H1 (cell line): ENCODE measurements around the gene CCL15. TPM values are rescaled to one million over a fixed set of nuclear protein-coding genes. Genes with fewer than 3 reads are reported as not detected.

ENCODE experiments used
- CTCF ChIA-PET: fragments of 300-600 bp; sonication (Branson Sonifier 250); formaldehyde crosslinking; loops from one replicate; lab custom pipeline; 2021; ENCODE audit not compliant: partially characterized antibody; lab: Charles Lee
- POLR2A ChIA-PET: fragments of 300-600 bp; sonication (Branson Sonifier 250); formaldehyde crosslinking; loops from one replicate; lab custom pipeline; 2021; ENCODE audit warnings: inconsistent platforms; ENCODE audit not compliant: partially characterized antibody; lab: Charles Lee
- DNase-seq, 2 experiments: peaks; one replicate each; pipeline versions ENCODE4 v3.0.0 to v3.0.0-alpha.2; 2010 to 2022; ENCODE audit warnings: low spot score in 2 of 2, low read depth in 1 of 2, mixed read lengths in 1 of 2
- FAIRE-seq: peaks from 2 replicates; lab custom pipeline; 2011; peaks lifted over from hg19 to GRCh38; lab: Jason Lieb, UNC
- H2AFZ ChIP-seq: 2 replicates; pipeline ENCODE4 v1.8.1; 2012; ENCODE audit warnings: low read length, inconsistent platforms
- H2AK5ac ChIP-seq: 2 replicates; pipeline ENCODE4 v1.6.1; 2013; ENCODE audit warnings: low read depth, low read length
- H2BK120ac ChIP-seq: replicated peaks from 2 replicates; pipeline ENCODE3; 2013; ENCODE audit warnings: low read depth, low read length, inconsistent platforms
- H2BK12ac ChIP-seq: 2 replicates; pipeline ENCODE4 v1.6.1; 2013; ENCODE audit warnings: low read depth, low read length
- H2BK15ac ChIP-seq: 2 replicates; pipeline ENCODE4 v1.6.1; 2013; ENCODE audit warnings: low read length
- H2BK20ac ChIP-seq: 2 replicates; pipeline ENCODE4 v1.6.1; 2013; ENCODE audit warnings: low read length
- H2BK5ac ChIP-seq: 2 replicates; pipeline ENCODE4 v1.6.1; 2013; ENCODE audit warnings: low read depth, low read length
- H3K14ac ChIP-seq: 2 replicates; pipeline ENCODE4 v1.6.1; 2013; ENCODE audit warnings: inconsistent platforms; ENCODE audit not compliant: insufficient read length
- H3K18ac ChIP-seq: 2 replicates; pipeline ENCODE4 v1.6.1; 2013; ENCODE audit warnings: low read length; ENCODE audit errors: extremely low read depth
- H3K23ac ChIP-seq: 2 replicates; pipeline ENCODE4 v1.6.1; 2013; ENCODE audit warnings: inconsistent platforms; ENCODE audit not compliant: insufficient read length
- H3K23me2 ChIP-seq: 2 replicates; pipeline ENCODE4 v1.6.1; 2013; ENCODE audit warnings: low read depth, low read length
- H3K27ac ChIP-seq: 2 replicates; pipeline ENCODE4 v1.6.1; 2011; ENCODE audit warnings: low read depth, low read length, inconsistent platforms
- H3K27me3 ChIP-seq, 4 experiments: replicated peaks in 1 of 4; 1 replicate in 1 of 4; 2 replicates in 3 of 4; pipeline versions ENCODE4 v1.6.1 to v1.8.1; 2011 to 2013; ENCODE audit warnings: low read length in 3 of 4, mild to moderate bottlenecking in 3 of 4, inconsistent platforms in 2 of 4, mixed read lengths in 2 of 4, moderate library complexity in 1 of 4; ENCODE audit not compliant: control insufficient read depth in 3 of 4, insufficient read depth in 3 of 4; ENCODE audit errors: extremely low read depth in 1 of 4
- H3K36me3 ChIP-seq, 4 experiments: 2 replicates each; pipeline versions ENCODE4 v1.6.1 to v1.8.1; 2011 to 2013; ENCODE audit warnings: mild to moderate bottlenecking in 4 of 4, low read length in 3 of 4, moderate library complexity in 2 of 4, control low read depth in 1 of 4, inconsistent platforms in 1 of 4; ENCODE audit not compliant: insufficient read depth in 4 of 4, control insufficient read depth in 2 of 4
- H3K4ac ChIP-seq: replicated peaks from 2 replicates; pipeline ENCODE3; 2013; ENCODE audit warnings: low read length, low read depth, mixed read lengths, inconsistent platforms; ENCODE audit not compliant: insufficient read length
- H3K4me1 ChIP-seq, 4 experiments: replicated peaks in 1 of 4; 1 replicate in 1 of 4; 2 replicates in 3 of 4; pipeline versions ENCODE4 v1.6.1 to v1.8.1; 2011 to 2013; ENCODE audit warnings: low read length in 3 of 4, inconsistent platforms in 2 of 4, mixed read lengths in 1 of 4; ENCODE audit not compliant: insufficient read depth in 4 of 4, control insufficient read depth in 3 of 4
- H3K4me2 ChIP-seq, 2 experiments: 2 replicates each; pipeline versions ENCODE4 v1.6.1 to v1.8.1; 2011 to 2013; ENCODE audit warnings: low read depth in 2 of 2, low read length in 2 of 2, control low read depth in 1 of 2, inconsistent platforms in 1 of 2, mild to moderate bottlenecking in 1 of 2; ENCODE audit not compliant: insufficient read depth in 1 of 2
- H3K4me3 ChIP-seq, 4 experiments: fragments of 200-600, 300-600 bp in 1 of 4; sonication (generic), shearing (Covaris generic), sonication (Bioruptor Twin) in 1 of 4; 2 replicates each; pipeline versions ENCODE4 v1.5.1 to v1.8.1; 2011 to 2016; ENCODE audit warnings: low read length in 4 of 4, low read depth in 3 of 4, control low read depth in 2 of 4, inconsistent platforms in 2 of 4, mild to moderate bottlenecking in 2 of 4, mixed read lengths in 1 of 4, moderate library complexity in 1 of 4; ENCODE audit not compliant: insufficient read depth in 2 of 4; ENCODE audit errors: extremely low read depth in 1 of 4
- H3K56ac ChIP-seq: replicated peaks from 2 replicates; pipeline ENCODE3; 2013; ENCODE audit warnings: low read depth, mild to moderate bottlenecking, mixed read lengths, low read length, inconsistent platforms; ENCODE audit not compliant: insufficient read length
- H3K79me1 ChIP-seq: 2 replicates; pipeline ENCODE4 v1.6.1; 2013; ENCODE audit warnings: low read depth, low read length, control low read depth
- H3K79me2 ChIP-seq, 2 experiments: 2 replicates each; pipeline versions ENCODE4 v1.6.1 to v1.8.1; 2012 to 2013; ENCODE audit warnings: low read length in 2 of 2, mild to moderate bottlenecking in 2 of 2, inconsistent platforms in 1 of 2; ENCODE audit not compliant: insufficient read depth in 2 of 2, control insufficient read depth in 1 of 2
- H3K9ac ChIP-seq, 4 experiments: replicated peaks in 1 of 4; 1 replicate in 1 of 4; 2 replicates in 3 of 4; pipeline versions ENCODE4 v1.6.1 to v1.8.1; 2011 to 2013; ENCODE audit warnings: low read depth in 3 of 4, low read length in 3 of 4, control low read depth in 2 of 4, mild to moderate bottlenecking in 2 of 4, moderate library complexity in 2 of 4, inconsistent platforms in 1 of 4; ENCODE audit errors: extremely low read depth in 1 of 4
- H3K9me3 ChIP-seq, 2 experiments: 2 replicates each; pipeline versions ENCODE4 v1.6.1 to v1.8.1; 2012 to 2013; ENCODE audit warnings: mild to moderate bottlenecking in 2 of 2, moderate library complexity in 2 of 2, control low read depth in 1 of 2, inconsistent platforms in 1 of 2, low read depth in 1 of 2, low read length in 1 of 2, mixed read lengths in 1 of 2; ENCODE audit not compliant: insufficient read depth in 2 of 2
- H4K20me1 ChIP-seq, 2 experiments: replicated peaks in 1 of 2; 2 replicates each; pipeline versions ENCODE3 to v1.8.1; 2011 to 2013; ENCODE audit warnings: inconsistent platforms in 2 of 2, low read length in 2 of 2, mild to moderate bottlenecking in 1 of 2; ENCODE audit not compliant: insufficient read depth in 2 of 2, control insufficient read depth in 1 of 2
- H4K5ac ChIP-seq: 2 replicates; pipeline ENCODE4 v1.6.1; 2013; ENCODE audit warnings: low read length, low read depth, mixed read lengths, inconsistent platforms; ENCODE audit not compliant: insufficient read length
- H4K8ac ChIP-seq: 2 replicates; pipeline ENCODE4 v1.8.0; 2013; ENCODE audit warnings: mild to moderate bottlenecking, moderate library complexity, low read length, inconsistent platforms; ENCODE audit not compliant: insufficient read depth; ENCODE audit errors: extremely low read depth
- H4K91ac ChIP-seq: replicated peaks from 2 replicates; pipeline ENCODE3; 2013; ENCODE audit warnings: low read length, mixed read lengths, inconsistent platforms; ENCODE audit not compliant: insufficient read length
- CBX8 ChIP-seq: fragments of 300-800, 300-1000 bp; sonication (generic); IDR thresholded peaks from 2 replicates; pipeline ENCODE4 v1.7.1; 2016; ENCODE audit warnings: low read depth, low read length, borderline replicate concordance
- CEBPB ChIP-seq: IDR thresholded peaks from 2 replicates; pipeline ENCODE4 v1.6.1; 2012; ENCODE audit warnings: low read depth, low read length
- CHD2 ChIP-seq: IDR thresholded peaks from 2 replicates; pipeline ENCODE4 v1.6.1; 2012; ENCODE audit warnings: low read length, improper control_type of control experiment
- CREB1 ChIP-seq: IDR thresholded peaks from 2 replicates; pipeline ENCODE4 v1.6.1; 2012; ENCODE audit warnings: inconsistent platforms
- EGR1 ChIP-seq: IDR thresholded peaks from 2 replicates; pipeline ENCODE4 v1.6.1; 2011; ENCODE audit warnings: low read depth, low read length, borderline replicate concordance
- EZH2 ChIP-seq: fragments of 200-600 bp; sonication (generic); IDR thresholded peaks from 2 replicates; pipeline ENCODE4 v1.7.1; 2012; ENCODE audit warnings: low read depth, mild to moderate bottlenecking, moderate library complexity, low read length, inconsistent platforms; ENCODE audit not compliant: severe bottlenecking
- KDM4A ChIP-seq: IDR thresholded peaks from one replicate; pipeline ENCODE4 v1.7.1; 2012; ENCODE audit warnings: low read depth, mild to moderate bottlenecking, moderate library complexity, low read length, inconsistent platforms; ENCODE audit not compliant: severe bottlenecking
- MAFK ChIP-seq: IDR thresholded peaks from 2 replicates; pipeline ENCODE4 v1.6.1; 2012; ENCODE audit warnings: low read depth, mild to moderate bottlenecking, improper control_type of control experiment, low read length
- NANOG ChIP-seq: IDR thresholded peaks from 2 replicates; pipeline ENCODE4 v1.6.1; 2011; ENCODE audit warnings: low read length, low read depth, mild to moderate bottlenecking, inconsistent platforms; ENCODE audit not compliant: insufficient read depth, poor library complexity, severe bottlenecking
- PHF8 ChIP-seq: fragments of 200-600 bp; sonication (generic); conservative IDR thresholded peaks from 2 replicates; pipeline ENCODE4 v1.7.1; 2012; ENCODE audit warnings: low read depth, mild to moderate bottlenecking, inconsistent platforms, low read length, moderate library complexity
- RFX5 ChIP-seq: IDR thresholded peaks from 2 replicates; pipeline ENCODE4 v1.6.1; 2011; ENCODE audit warnings: low read depth, low read length, improper control_type of control experiment, borderline replicate concordance
- RXRA ChIP-seq: IDR thresholded peaks from 2 replicates; pipeline ENCODE4 v1.6.1; 2011; ENCODE audit warnings: low read depth, mild to moderate bottlenecking, low read length, moderate library complexity; ENCODE audit not compliant: insufficient read depth
- SP1 ChIP-seq: IDR thresholded peaks from 2 replicates; pipeline ENCODE4 v1.6.1; 2011; ENCODE audit warnings: low read depth, low read length
- TCF12 ChIP-seq: IDR thresholded peaks from 2 replicates; pipeline ENCODE4 v1.6.1; 2011; ENCODE audit warnings: low read depth, mild to moderate bottlenecking, low read length
- WGBS, 2 experiments: shearing (Covaris generic) in 1 of 2; methylation state at CpG; one replicate each; pipeline versions ENCODE4 v1.1.6 to v1.1.7; 2013 to 2015; ENCODE audit warnings: low lambda C conversion rate in 2 of 2, mixed read lengths in 2 of 2, inconsistent platforms in 1 of 2, low coverage in 1 of 2, missing lambda C conversion rate in 1 of 2; ENCODE audit not compliant: insufficient replicate concordance in 2 of 2, insufficient coverage in 1 of 2, insufficient read length in 1 of 2; ENCODE audit errors: extremely low coverage in 1 of 2, missing lambda C conversion rate in 1 of 2; 5-methylcytosine and 5-hydroxymethylcytosine counted together
- polyA plus RNA-seq, 7 experiments: library from polyadenylated mRNA; depleted of rRNA in 3 of 7; stranded (reverse) in 5 of 7; unstranded in 2 of 7; fragments of >200 nt in 5 of 7; fragments of 200-250 nt in 2 of 7; gene quantifications; 1 replicate in 5 of 7; 2 replicates in 1 of 7; 4 replicates in 1 of 7; pipeline versions ENCODE4 v1.2.1 to v1.2.3, GENCODE V29; 2011 to 2013; ENCODE audit warnings: missing spikeins in 2 of 7, mixed read lengths in 2 of 7
- total RNA-seq: library from RNA; stranded (reverse); fragmentation: NEBNext Ultra II Directional; extraction: Animal tissue kit (Norgen Biotek cat#: 25700); gene quantifications from 2 replicates; pipeline ENCODE4 v1.2.1, GENCODE V29; 2021
- TF ChIP-seq, protein P1 (sequence below): IDR thresholded peaks from 2 replicates; pipeline ENCODE4 v1.6.1; 2011; ENCODE audit warnings: low read depth, mild to moderate bottlenecking, low read length; ENCODE audit not compliant: insufficient read depth

CCL15 gene
- total and polyA plus RNA-seq, 2 of the 8 experiments (the other 6 are each of a cell fraction or from before 2014, with no cell fraction given) = not detected

DNA sequence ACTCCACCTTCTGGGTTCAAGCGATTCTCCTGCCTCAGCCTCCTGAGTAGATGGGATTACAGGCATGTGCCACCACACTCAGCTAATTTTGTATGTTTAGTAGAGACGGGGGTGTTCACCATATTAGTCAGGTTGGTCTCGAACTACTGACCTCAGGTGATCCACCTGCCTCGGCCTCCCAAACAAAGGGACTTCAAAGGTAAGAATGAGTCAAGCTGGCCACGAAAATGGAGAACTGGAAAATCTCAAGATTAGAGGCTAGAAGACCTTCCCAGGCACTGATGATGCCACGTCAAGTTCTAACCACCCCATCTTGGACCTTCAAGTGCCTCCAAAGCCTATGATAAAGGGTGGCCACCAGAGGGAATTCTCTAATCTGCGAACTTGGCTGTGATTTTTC, 1.3 kb upstream of the CCL15 start:
- H4K91ac ChIP-seq = no peak overlapping the region
- H2AK5ac ChIP-seq = no peak overlapping the region
- no peak for TF ChIP-seq EZH2
- no peak for TF ChIP-seq NANOG
- no peak for TF ChIP-seq CHD2
- TF ChIP-seq CREB1 = no peak
- no peak for TF ChIP-seq PHF8
- TF ChIP-seq RXRA = no peak
- TF ChIP-seq SP1 = no peak
- TF ChIP-seq TCF12 = no peak
- TF ChIP-seq EGR1 = no peak
- TF ChIP-seq, protein P1, sequence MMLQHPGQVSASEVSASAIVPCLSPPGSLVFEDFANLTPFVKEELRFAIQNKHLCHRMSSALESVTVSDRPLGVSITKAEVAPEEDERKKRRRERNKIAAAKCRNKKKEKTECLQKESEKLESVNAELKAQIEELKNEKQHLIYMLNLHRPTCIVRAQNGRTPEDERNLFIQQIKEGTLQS = no peak
- TF ChIP-seq CBX8 = no peak
- TF ChIP-seq RFX5 = no peak
- TF ChIP-seq MAFK = no peak
- no peak for TF ChIP-seq CEBPB
- no peak for TF ChIP-seq KDM4A

More for the DNA sequence above, 1.3 kb upstream of the CCL15 start:
- Histone ChIP-seq H2BK15ac (no peak overlapping the region), H3K14ac (no peak overlapping the region), H3K4me2 (no peak overlapping the region), H3K23me2 (no peaks in the 10 kb centered on the region), H2AFZ (no peak overlapping the region), H3K9me3 (no peaks in the 10 kb centered on the region), H2BK12ac (no peak overlapping the region), H3K79me2 (no peaks in the 10 kb centered on the region), H4K20me1 (no peaks in the 10 kb centered on the region), H3K4ac (no peak overlapping the region), H3K9ac (no peak overlapping the region), H4K5ac (no peak overlapping the region), H3K36me3 (no peaks in the 10 kb centered on the region), H3K27ac (no peak overlapping the region), H3K27me3 (no peaks in the 10 kb centered on the region), H2BK5ac (no peak overlapping the region), H3K56ac (no peak overlapping the region), H3K4me1 (0 out of 7 replicates have a peak, but pooled peaks cover 0 to 2% (median 0%) of the 10 kb centered on the region in 4 experiments), H3K4me3 (no peak overlapping the region), H3K79me1 (no peaks in the 10 kb centered on the region), H2BK120ac (no peak overlapping the region), H4K8ac (no peak overlapping the region), H3K23ac (no peak overlapping the region), H3K18ac (no peak overlapping the region), H2BK20ac (no peak overlapping the region)
- WGBS, 2 experiments = 84% methylated on average over 7 of the region's 7 CpGs; no CpG with 5 or more reads in 1 of the 2 experiments
- CTCF ChIA-PET = interaction anchor here (0.5 kb wide), 1 partner anchor 33 kb away, joined by 3 read pairs; no protein-coding TSS in a partner anchor
- FAIRE-seq = no peak
- DNase-seq = no peak
- POLR2A ChIA-PET = no interaction called here
